Right atrium auricular region (tissue), 2 donors: ENCODE measurements around the gene CISD1. TPM values are rescaled to one million over a fixed set of nuclear protein-coding genes. Genes with fewer than 3 reads are reported as not detected.

Experiments
- DNase-seq: peaks from one replicate; pipeline ENCODE4 v3.0.0-alpha.2; 2019; ENCODE audit warnings: low spot score
- H3K27ac ChIP-seq, 2 donors: fragments of 200-600 bp; sonication (generic); 1 replicate in 1 of 2; 2 replicates in 1 of 2; pipeline ENCODE4 v1.5.1; 2016 to 2019
- H3K27me3 ChIP-seq, 2 donors: fragments of 200-600 bp; sonication (generic); one replicate each; pipeline versions ENCODE4 v1.5.1 to v1.6.0; 2017 to 2019
- H3K36me3 ChIP-seq: fragments of 200-600 bp; sonication (generic); one replicate; pipeline ENCODE4 v1.5.1; 2016
- H3K4me1 ChIP-seq, 2 donors: fragments of 200-600 bp; sonication (generic); one replicate each; pipeline versions ENCODE4 v1.5.1 to v1.6.0; 2017 to 2019
- H3K4me3 ChIP-seq, 2 donors: fragments of 200-600 bp; sonication (generic); 1 replicate in 1 of 2; 2 replicates in 1 of 2; pipeline ENCODE4 v1.5.1; 2017 to 2019; ENCODE audit warnings: mild to moderate bottlenecking in 1 of 2, moderate library complexity in 1 of 2
- H3K9me3 ChIP-seq, 2 donors: fragments of 200-600 bp; sonication (generic); one replicate each; pipeline ENCODE4 v1.5.1; 2019
- total RNA-seq, 2 donors: library from RNA; depleted of rRNA; stranded (reverse); fragments of >200 nt; gene quantifications; one replicate each; pipeline ENCODE4 v1.1.0, GENCODE V29; 2016
- TF ChIP-seq, protein P1 (sequence below), 2 donors: fragments of 200-600 bp; sonication (generic); IDR thresholded peaks; one replicate each; pipeline ENCODE4 v1.5.1; 2019; ENCODE audit warnings: antibody characterized with exemption in 2 of 2

CISD1 gene
- total RNA-seq, 2 donors from 2014 or later, result 69.4 to 81.9 TPM

DNA sequence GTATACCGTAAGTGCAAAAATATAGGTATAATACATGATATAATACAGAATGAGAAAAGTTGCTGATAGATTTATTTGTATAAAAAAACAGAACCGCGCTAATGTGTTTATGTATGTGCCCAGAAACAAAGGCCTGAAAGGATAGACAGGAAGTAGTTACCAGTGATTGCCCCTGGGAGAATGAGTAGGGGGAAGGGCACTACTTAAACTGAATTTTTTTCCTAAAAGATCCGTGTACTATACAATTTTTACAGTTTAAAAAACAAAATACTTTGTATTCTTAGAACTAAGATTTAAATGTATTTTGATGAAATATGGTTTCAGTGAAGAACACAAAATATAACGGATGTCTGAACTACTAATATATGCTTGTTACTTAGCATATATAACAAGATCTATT lies 4.2 kb upstream of the CISD1 start:
- Histone ChIP-seq H3K27me3 (no peaks in the 10 kb centered on the region), H3K27ac (no peak overlapping the region)

GRCh38 chr10:58265249-58265648 lies 3.7 kb upstream of the CISD1 start:
- no peaks in the 10 kb centered on the region for H3K9me3 ChIP-seq
- peak overlapping the region in 1 of 2 donors; percentile 95 for H3K27ac ChIP-seq
- peak overlapping the region in 1 of 2 donors; percentile 90 for H3K4me3 ChIP-seq
- H3K4me1 ChIP-seq, result peaks cover 0 to 21% of the 10 kb centered on the region in 2 donors
- no peaks in the 10 kb centered on the region for H3K36me3 ChIP-seq
- no peaks in the 10 kb centered on the region for H3K27me3 ChIP-seq
- no peak for DNase-seq
- TF ChIP-seq, protein P1, sequence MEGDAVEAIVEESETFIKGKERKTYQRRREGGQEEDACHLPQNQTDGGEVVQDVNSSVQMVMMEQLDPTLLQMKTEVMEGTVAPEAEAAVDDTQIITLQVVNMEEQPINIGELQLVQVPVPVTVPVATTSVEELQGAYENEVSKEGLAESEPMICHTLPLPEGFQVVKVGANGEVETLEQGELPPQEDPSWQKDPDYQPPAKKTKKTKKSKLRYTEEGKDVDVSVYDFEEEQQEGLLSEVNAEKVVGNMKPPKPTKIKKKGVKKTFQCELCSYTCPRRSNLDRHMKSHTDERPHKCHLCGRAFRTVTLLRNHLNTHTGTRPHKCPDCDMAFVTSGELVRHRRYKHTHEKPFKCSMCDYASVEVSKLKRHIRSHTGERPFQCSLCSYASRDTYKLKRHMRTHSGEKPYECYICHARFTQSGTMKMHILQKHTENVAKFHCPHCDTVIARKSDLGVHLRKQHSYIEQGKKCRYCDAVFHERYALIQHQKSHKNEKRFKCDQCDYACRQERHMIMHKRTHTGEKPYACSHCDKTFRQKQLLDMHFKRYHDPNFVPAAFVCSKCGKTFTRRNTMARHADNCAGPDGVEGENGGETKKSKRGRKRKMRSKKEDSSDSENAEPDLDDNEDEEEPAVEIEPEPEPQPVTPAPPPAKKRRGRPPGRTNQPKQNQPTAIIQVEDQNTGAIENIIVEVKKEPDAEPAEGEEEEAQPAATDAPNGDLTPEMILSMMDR (IDR thresholded peaks at IDR 0.05), result no peak

More for the DNA sequence above, 4.2 kb upstream of the CISD1 start:
- Histone ChIP-seq H3K9me3 (no peaks in the 10 kb centered on the region), H3K4me3 (no peak overlapping the region), H3K36me3 (no peaks in the 10 kb centered on the region), H3K4me1 (peaks cover 0 to 16% of the 10 kb centered on the region in 2 donors)
- no peak for DNase-seq
- TF ChIP-seq, protein P1 (IDR thresholded peaks at IDR 0.05), result no peak

DNA sequence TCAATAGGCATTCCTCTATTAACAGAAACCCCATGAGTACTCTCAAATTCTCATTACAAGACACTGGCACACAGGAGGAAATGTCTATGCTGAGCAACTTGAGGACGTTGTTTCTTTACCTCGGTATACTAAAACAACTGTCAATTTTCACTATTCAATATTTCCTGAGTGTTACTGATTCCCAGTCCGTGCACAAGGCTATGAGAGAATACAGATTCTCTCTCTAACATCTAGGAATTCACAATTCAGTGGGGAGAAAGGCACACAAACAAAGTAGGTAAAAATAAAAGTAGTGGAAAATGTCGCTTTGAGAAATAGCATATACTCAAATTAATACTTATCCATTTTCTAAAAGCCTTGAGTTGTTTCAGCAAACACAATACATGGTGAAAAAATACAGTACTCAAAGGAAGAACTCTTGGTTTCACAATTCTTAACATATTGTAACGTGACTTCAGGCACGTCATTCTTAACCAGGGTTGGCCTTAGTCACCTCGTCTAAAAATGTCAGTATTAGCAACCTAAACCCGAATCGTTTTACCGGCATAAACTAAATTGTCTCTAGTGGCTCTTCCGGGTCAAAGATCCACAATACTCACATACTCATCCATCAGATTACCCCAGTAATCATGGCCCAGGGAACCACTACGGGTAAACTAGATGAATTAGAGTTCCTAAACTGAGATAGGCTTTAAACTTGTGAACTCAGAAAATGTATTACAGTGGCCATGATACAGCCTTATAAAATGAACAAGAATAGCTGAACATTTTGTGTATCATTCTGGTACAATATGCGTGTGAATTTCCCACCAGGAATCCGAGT lies 2.7 kb upstream of the CISD1 start:
- Histone ChIP-seq H3K27ac (peak overlapping the region; percentile 95 to 98), H3K27me3 (no peaks in the 10 kb centered on the region), H3K9me3 (no peaks in the 10 kb centered on the region), H3K4me1 (peaks cover 0 to 22% of the 10 kb centered on the region in 2 donors), H3K36me3 (no peaks in the 10 kb centered on the region), H3K4me3 (peak overlapping the region; percentile 85 to 90)
- DNase-seq, result no peak
- TF ChIP-seq, protein P1 (IDR thresholded peaks at IDR 0.05), result no peak

DNA sequence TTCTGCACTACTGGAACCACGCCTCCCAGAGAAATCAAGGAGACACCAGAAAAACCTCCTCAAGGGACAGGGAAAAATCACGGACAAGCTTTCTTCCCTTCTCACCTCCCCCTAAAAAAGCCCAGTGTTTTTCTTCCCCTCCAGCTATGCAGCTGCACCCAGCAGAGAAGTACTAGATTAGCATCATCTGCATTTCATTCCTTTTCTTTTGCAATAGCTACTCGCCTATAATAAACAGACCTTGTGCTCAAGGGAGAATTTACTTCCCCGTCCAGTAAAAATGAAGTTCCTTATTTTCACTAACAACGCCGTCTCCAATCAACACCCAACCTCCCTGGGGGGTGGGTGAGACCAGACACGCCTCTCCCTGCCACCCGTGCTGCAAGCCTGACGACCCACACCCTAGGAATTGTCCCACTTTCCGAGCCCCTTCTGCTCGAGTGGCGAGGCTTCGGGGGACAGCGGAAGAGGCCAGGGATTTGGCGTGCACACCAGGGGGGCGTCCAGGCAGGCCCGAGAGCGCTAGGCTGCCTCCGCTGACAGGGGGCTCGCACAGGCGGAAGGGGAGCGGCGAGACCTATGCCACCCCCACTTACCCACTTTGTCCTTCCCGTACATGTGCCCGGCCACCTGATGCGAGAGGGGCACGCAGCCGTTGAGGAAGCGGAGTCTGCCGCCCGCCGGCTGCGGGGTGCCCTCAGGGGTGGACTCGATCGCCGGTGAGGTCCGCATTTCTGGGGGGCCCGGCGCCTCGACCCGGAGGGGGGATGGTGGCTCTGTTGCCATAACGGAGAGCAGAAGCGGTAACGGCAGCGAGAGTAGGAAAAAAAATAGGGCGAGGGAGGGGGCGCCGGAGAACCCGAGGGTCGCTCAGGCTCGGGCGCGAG lies 1.9 kb upstream of the CISD1 start:
- TF ChIP-seq, protein P1 (IDR thresholded peaks at IDR 0.05), result no peak
- peaks cover 0 to 22% of the 10 kb centered on the region in 2 donors for H3K4me1 ChIP-seq
- no peaks in the 10 kb centered on the region for H3K36me3 ChIP-seq
- peak overlapping the region; percentile 85 to 90 for H3K4me3 ChIP-seq
- peak overlapping the region; percentile 95 to 98 for H3K27ac ChIP-seq
- H3K9me3 ChIP-seq, result no peaks in the 10 kb centered on the region
- peak; percentile 69 for DNase-seq
- H3K27me3 ChIP-seq, result no peaks in the 10 kb centered on the region

- H3K27me3 ChIP-seq, result no peaks in the 10 kb centered on the region
- H3K27ac ChIP-seq, result peak within 1 kb of the TSS; percentile 95 to 98
- H3K36me3 ChIP-seq, result no peaks in the 10 kb centered on the region
- no peaks in the 10 kb centered on the region for H3K9me3 ChIP-seq
- TF ChIP-seq, protein P1 (IDR thresholded peaks at IDR 0.05), result no peak
- H3K4me1 ChIP-seq, result peaks cover 0 to 22% of the 10 kb centered on the region in 2 donors
- peak within 1 kb of the TSS; percentile 85 to 90 for H3K4me3 ChIP-seq
- peak; percentile 95 for DNase-seq
Observed at GRCh38 chr10:58267713-58268453, 1.1 kb upstream of the CISD1 start, which contains the start of gene IPMK. Gene IPMK, minus strand, starts transcription at chr10:58267894. Its CDS starts 283 bp downstream, at chr10:58267611.
